ENCODE results near the gene ULK1.

ULK1 gene

GRCh38 chr12:131920902-131921840 is 26.7 kb downstream of the ULK1 start:
- H3K27ac ChIP-seq (ENCODE audit: low read length): no peak overlapping the region
- H3K9ac ChIP-seq (ENCODE audit: low read length): no peak overlapping the region
- H3K27me3 ChIP-seq (ENCODE audit: control insufficient read depth, insufficient read depth, low read length): no peaks in the 10 kb centered on the region
- no peaks in the 10 kb centered on the region for H3K4me1 ChIP-seq (ENCODE audit: control insufficient read depth, low read depth, low read length)
- no peak overlapping the region for H3K4me3 ChIP-seq (ENCODE audit: low read length)
- H3K36me3 ChIP-seq (ENCODE audit: control insufficient read depth, low read depth, low read length): peaks cover 21% of the 10 kb centered on the region
- no peaks in the 10 kb centered on the region for H3K9me3 ChIP-seq (ENCODE audit: control insufficient read depth, low read depth, low read length)

- Histone ChIP-seq H3K27ac (ENCODE audit: low read length) (no peak overlapping the region), H3K27me3 (ENCODE audit: control insufficient read depth, insufficient read depth, low read length) (no peaks in the 10 kb centered on the region), H3K4me3 (ENCODE audit: low read length) (no peak overlapping the region), H3K36me3 (ENCODE audit: control insufficient read depth, low read depth, low read length) (peaks cover 20% of the 10 kb centered on the region), H3K9ac (ENCODE audit: low read length) (no peak overlapping the region), H3K4me1 (ENCODE audit: control insufficient read depth, low read depth, low read length) (no peaks in the 10 kb centered on the region), H3K9me3 (ENCODE audit: control insufficient read depth, low read depth, low read length) (no peaks in the 10 kb centered on the region)
Observed at GRCh38 chr12:131921866-131922769, 27.7 kb downstream of the ULK1 start.

- no peaks in the 10 kb centered on the region for H3K27me3 ChIP-seq (ENCODE audit: control insufficient read depth, insufficient read depth, low read length)
- no peak overlapping the region for H3K27ac ChIP-seq (ENCODE audit: low read length)
- no peaks in the 10 kb centered on the region for H3K9me3 ChIP-seq (ENCODE audit: control insufficient read depth, low read depth, low read length)
- H3K36me3 ChIP-seq (ENCODE audit: control insufficient read depth, low read depth, low read length): peaks cover 20% of the 10 kb centered on the region
- H3K4me3 ChIP-seq (ENCODE audit: low read length): no peak overlapping the region
- no peak overlapping the region for H3K9ac ChIP-seq (ENCODE audit: low read length)
- no peaks in the 10 kb centered on the region for H3K4me1 ChIP-seq (ENCODE audit: control insufficient read depth, low read depth, low read length)
Observed at GRCh38 chr12:131922772-131923171, 28.4 kb downstream of the ULK1 start.

- Histone ChIP-seq H3K9me3 (ENCODE audit: control insufficient read depth, low read depth, low read length) (no peaks in the 10 kb centered on the region), H3K9ac (ENCODE audit: low read length) (no peak overlapping the region), H3K27me3 (ENCODE audit: control insufficient read depth, insufficient read depth, low read length) (no peaks in the 10 kb centered on the region), H3K4me3 (ENCODE audit: low read length) (no peak overlapping the region), H3K27ac (ENCODE audit: low read length) (no peak overlapping the region), H3K36me3 (ENCODE audit: control insufficient read depth, low read depth, low read length) (peaks cover 20% of the 10 kb centered on the region), H3K4me1 (ENCODE audit: control insufficient read depth, low read depth, low read length) (no peaks in the 10 kb centered on the region)
Observed at GRCh38 chr12:131923260-131923659, 28.8 kb downstream of the ULK1 start.

- H3K9me3 ChIP-seq (ENCODE audit: control insufficient read depth, low read depth, low read length): no peaks in the 10 kb centered on the region
- peaks cover 13% of the 10 kb centered on the region for H3K36me3 ChIP-seq (ENCODE audit: control insufficient read depth, low read depth, low read length)
- no peak overlapping the region for H3K4me3 ChIP-seq (ENCODE audit: low read length)
- H3K27ac ChIP-seq (ENCODE audit: low read length): no peak overlapping the region
- H3K9ac ChIP-seq (ENCODE audit: low read length): no peak overlapping the region
- no peaks in the 10 kb centered on the region for H3K27me3 ChIP-seq (ENCODE audit: control insufficient read depth, insufficient read depth, low read length)
- no peaks in the 10 kb centered on the region for H3K4me1 ChIP-seq (ENCODE audit: control insufficient read depth, low read depth, low read length)
Observed at GRCh38 chr12:131927110-131928079, 33.0 kb downstream of the ULK1 start.

GRCh38 chr12:131928080-131928710 is 33.8 kb downstream of the ULK1 start:
- H3K36me3 ChIP-seq (ENCODE audit: control insufficient read depth, low read depth, low read length): peaks cover 21% of the 10 kb centered on the region
- H3K27me3 ChIP-seq (ENCODE audit: control insufficient read depth, insufficient read depth, low read length): no peaks in the 10 kb centered on the region
- H3K4me1 ChIP-seq (ENCODE audit: control insufficient read depth, low read depth, low read length): no peaks in the 10 kb centered on the region
- peak overlapping the region; percentile 55 for H3K9ac ChIP-seq (ENCODE audit: low read length)
- no peaks in the 10 kb centered on the region for H3K9me3 ChIP-seq (ENCODE audit: control insufficient read depth, low read depth, low read length)
- H3K27ac ChIP-seq (ENCODE audit: low read length): no peak overlapping the region
- H3K4me3 ChIP-seq (ENCODE audit: low read length): peak overlapping the region; percentile 57

- no peaks in the 10 kb centered on the region for H3K9me3 ChIP-seq (ENCODE audit: control insufficient read depth, low read depth, low read length)
- peak within 1 kb of the TSS; percentile 68 for H3K27ac ChIP-seq (ENCODE audit: low read length)
- H3K36me3 ChIP-seq (ENCODE audit: control insufficient read depth, low read depth, low read length): peaks cover 29% of the 10 kb centered on the region
- no peaks in the 10 kb centered on the region for H3K4me1 ChIP-seq (ENCODE audit: control insufficient read depth, low read depth, low read length)
- peak within 1 kb of the TSS; percentile 90 for H3K9ac ChIP-seq (ENCODE audit: low read length)
- H3K4me3 ChIP-seq (ENCODE audit: low read length): peak within 1 kb of the TSS; percentile 85
- no peaks in the 10 kb centered on the region for H3K27me3 ChIP-seq (ENCODE audit: control insufficient read depth, insufficient read depth, low read length)
Observed at GRCh38 chr12:131928711-131929580, 34.5 kb downstream of the ULK1 start, which contains the start of gene PUS1. Gene PUS1 (plus strand): TSS chr12:131929276. CDS start chr12:131929723, 447 bp downstream.

- peak overlapping the region; percentile 85 for H3K4me3 ChIP-seq (ENCODE audit: low read length)
- no peak overlapping the region for H3K27ac ChIP-seq (ENCODE audit: low read length)
Observed at GRCh38 chr12:131929581-131930456, 35.4 kb downstream of the ULK1 start.

GRCh38 chr12:131930510-131930909 is 36.1 kb downstream of the ULK1 start:
- Histone ChIP-seq H3K27me3 (ENCODE audit: control insufficient read depth, insufficient read depth, low read length) (no peaks in the 10 kb centered on the region), H3K4me3 (ENCODE audit: low read length) (peak overlapping the region; percentile 85), H3K27ac (ENCODE audit: low read length) (no peak overlapping the region), H3K4me1 (ENCODE audit: control insufficient read depth, low read depth, low read length) (no peaks in the 10 kb centered on the region), H3K9me3 (ENCODE audit: control insufficient read depth, low read depth, low read length) (no peaks in the 10 kb centered on the region), H3K36me3 (ENCODE audit: control insufficient read depth, low read depth, low read length) (peaks cover 42% of the 10 kb centered on the region), H3K9ac (ENCODE audit: low read length) (peak overlapping the region; percentile 90)

More at GRCh38 chr12:131929581-131930456, 35.4 kb downstream of the ULK1 start:
- Histone ChIP-seq H3K9ac (ENCODE audit: low read length) (peak overlapping the region; percentile 90), H3K36me3 (ENCODE audit: control insufficient read depth, low read depth, low read length) (peaks cover 36% of the 10 kb centered on the region), H3K4me1 (ENCODE audit: control insufficient read depth, low read depth, low read length) (no peaks in the 10 kb centered on the region), H3K9me3 (ENCODE audit: control insufficient read depth, low read depth, low read length) (no peaks in the 10 kb centered on the region), H3K27me3 (ENCODE audit: control insufficient read depth, insufficient read depth, low read length) (no peaks in the 10 kb centered on the region)
